ENCODE measurements around the gene NUDT7.

DNA sequence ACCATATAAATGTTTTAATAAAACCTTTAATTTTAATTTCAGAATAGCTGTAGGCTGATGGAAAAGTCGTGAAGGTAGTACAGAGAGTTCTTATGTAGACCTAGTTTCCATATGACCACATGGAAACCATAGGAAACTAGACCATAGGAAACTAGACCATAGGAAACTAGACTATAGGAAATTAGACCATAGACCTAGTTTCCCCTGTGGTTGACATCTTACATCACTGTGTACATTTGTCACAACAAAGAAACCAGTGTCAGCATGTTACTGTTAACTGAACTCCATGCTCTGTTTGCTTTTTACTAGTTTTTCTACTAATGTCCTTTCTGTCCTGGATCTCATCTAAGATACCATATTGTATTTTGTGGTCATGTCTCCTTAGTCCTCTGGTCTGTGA lies 14.6 kb downstream of the NUDT7 start:
- no peak for TF ChIP-seq CTCF (IDR thresholded peaks at IDR 0.05)
- TF ChIP-seq POLR2A (IDR thresholded peaks at IDR 0.05): no peak

Data from heart left ventricle (tissue), 13 donors.